Measurements from ENCODE around the gene PLCD1.
"Not testable (repeated sequence)": the region's sequence is repeated elsewhere in the genome, so short reads cannot be mapped to it uniquely, and the experiment has no call there.

The PLCD1 gene

GRCh38 chr3:38029400-38030125, at the start of gene PLCD1:
TSS of gene PLCD1 (minus strand) at chr3:38029642. CDS start at chr3:38029539, 103 bp downstream.
- in situ Hi-C loops (cut with MboI; ENCODE audit: low sequenced_read_pairs, unreplicated experiment) = no loop called here
- TF ChIP-seq CTCF (IDR thresholded peaks at IDR 0.05; ENCODE audit: borderline replicate concordance, control extremely low read depth, extremely low read depth, insufficient read depth, missing control alignments) = no peak
- DNase-seq (ENCODE audit: low spot score) = no peak

GRCh38 chr3:38077073-38077472, 47.6 kb upstream of the PLCD1 start:
- DNase-seq (ENCODE audit: low spot score); in situ Hi-C loops (cut with MboI; ENCODE audit: low sequenced_read_pairs, unreplicated experiment): not testable (repeated sequence)

GRCh38 chr3:38070013-38070412, 40.6 kb upstream of the PLCD1 start:
- TF ChIP-seq CTCF (IDR thresholded peaks at IDR 0.05; ENCODE audit: borderline replicate concordance, control extremely low read depth, extremely low read depth, insufficient read depth, missing control alignments) = no peak
- no peak for DNase-seq (ENCODE audit: low spot score)
- in situ Hi-C loops (cut with MboI; ENCODE audit: low sequenced_read_pairs, unreplicated experiment) = no loop called here

GRCh38 chr3:38067508-38068233, 38.2 kb upstream of the PLCD1 start:
- no peak for TF ChIP-seq CTCF (IDR thresholded peaks at IDR 0.05; ENCODE audit: borderline replicate concordance, control extremely low read depth, extremely low read depth, insufficient read depth, missing control alignments)
- no peak for DNase-seq (ENCODE audit: low spot score)
- in situ Hi-C loops (cut with MboI; ENCODE audit: low sequenced_read_pairs, unreplicated experiment) = no loop called here

GRCh38 chr3:38064453-38064852, 35.0 kb upstream of the PLCD1 start:
- DNase-seq (ENCODE audit: low spot score); in situ Hi-C loops (cut with MboI; ENCODE audit: low sequenced_read_pairs, unreplicated experiment): not testable (repeated sequence)

GRCh38 chr3:38062809-38063208, 33.4 kb upstream of the PLCD1 start:
- in situ Hi-C loops (cut with MboI; ENCODE audit: low sequenced_read_pairs, unreplicated experiment) = no loop called here

GRCh38 chr3:38059591-38059990, 30.1 kb upstream of the PLCD1 start:
- in situ Hi-C loops (cut with MboI; ENCODE audit: low sequenced_read_pairs, unreplicated experiment) = no loop called here
- TF ChIP-seq CTCF (IDR thresholded peaks at IDR 0.05; ENCODE audit: borderline replicate concordance, control extremely low read depth, extremely low read depth, insufficient read depth, missing control alignments) = no peak
- DNase-seq (ENCODE audit: low spot score) = no peak

More at GRCh38 chr3:38062809-38063208, 33.4 kb upstream of the PLCD1 start:
- DNase-seq (ENCODE audit: low spot score) = no peak
- TF ChIP-seq CTCF (IDR thresholded peaks at IDR 0.05; ENCODE audit: borderline replicate concordance, control extremely low read depth, extremely low read depth, insufficient read depth, missing control alignments) = no peak

Data from GM13976 (cell line).